Suppressor macrophage (primary cell): ENCODE results near the gene ZNF84.
A peak's percentile ranks its signal among the peaks of the same experiment; 100 is the strongest.

Experiments used
- DNase-seq, 4 experiments: peaks; one replicate each; pipeline ENCODE4 v3.0.0-alpha.2; 2020 to 2022
- total RNA-seq, 17 experiments: gene quantifications; one replicate each; lab custom pipeline; 2026; ENCODE audit warnings: mixed read lengths in 6 of 17, inconsistent platforms in 3 of 17; lab: John Stamatoyannopoulos, UW

Gene ZNF84
- total RNA-seq: 7.2 to 40.0 (median 19.2) reads per million in 17 experiments

- DNase-seq: peak; percentile 98 to 100 (median 99)
Measured at GRCh38 chr12:133037207-133038005, at the start of gene ZNF84. ZNF84 (plus strand) TSS chr12:133037509; CDS start chr12:133041468, 3,959 bp downstream.

DNA sequence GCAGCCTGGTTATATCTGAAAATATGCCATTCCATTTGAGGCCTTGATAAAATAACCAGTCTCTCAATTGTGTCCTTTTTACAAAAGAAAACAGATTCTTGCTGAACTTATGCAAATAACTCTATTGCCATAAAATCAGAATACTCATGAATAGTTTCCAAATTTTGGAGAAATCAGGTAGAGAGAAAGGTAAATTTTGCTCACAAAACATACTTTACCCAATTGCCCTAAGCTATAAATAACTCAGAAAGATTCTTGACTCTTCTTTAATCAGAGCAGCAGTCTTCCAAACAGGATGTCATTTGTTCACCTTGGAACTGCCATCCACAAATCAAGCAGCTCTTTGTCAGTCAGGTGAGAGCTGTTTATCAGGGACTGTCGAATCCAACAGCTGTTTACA is 38.6 kb upstream of the ZNF84 start:
- DNase-seq: no peak

GRCh38 chr12:133010657-133011297 is 26.5 kb upstream of the ZNF84 start:
- no peak for DNase-seq

GRCh38 chr12:133023566-133023965 is 13.7 kb upstream of the ZNF84 start:
- DNase-seq: no peak

DNA sequence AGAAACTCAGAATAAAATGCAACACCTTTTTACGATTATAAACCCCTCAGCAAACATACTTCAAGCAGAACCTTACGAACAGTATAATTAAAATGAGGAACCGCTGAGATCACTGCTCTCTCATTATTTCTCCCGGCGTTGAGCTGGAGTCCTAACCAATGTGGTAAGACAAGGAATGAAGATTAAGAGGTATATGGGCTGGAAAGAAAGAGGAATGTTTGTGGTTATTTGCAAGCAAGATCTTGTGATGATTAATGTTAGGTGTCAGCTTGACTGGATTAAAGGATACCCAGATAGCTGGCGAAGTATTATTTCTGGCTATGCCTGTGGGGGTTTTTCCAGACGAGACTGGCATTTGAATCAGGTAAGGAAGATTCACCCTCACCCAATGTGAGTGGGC is 10.3 kb upstream of the ZNF84 start:
- no peak for DNase-seq

DNA sequence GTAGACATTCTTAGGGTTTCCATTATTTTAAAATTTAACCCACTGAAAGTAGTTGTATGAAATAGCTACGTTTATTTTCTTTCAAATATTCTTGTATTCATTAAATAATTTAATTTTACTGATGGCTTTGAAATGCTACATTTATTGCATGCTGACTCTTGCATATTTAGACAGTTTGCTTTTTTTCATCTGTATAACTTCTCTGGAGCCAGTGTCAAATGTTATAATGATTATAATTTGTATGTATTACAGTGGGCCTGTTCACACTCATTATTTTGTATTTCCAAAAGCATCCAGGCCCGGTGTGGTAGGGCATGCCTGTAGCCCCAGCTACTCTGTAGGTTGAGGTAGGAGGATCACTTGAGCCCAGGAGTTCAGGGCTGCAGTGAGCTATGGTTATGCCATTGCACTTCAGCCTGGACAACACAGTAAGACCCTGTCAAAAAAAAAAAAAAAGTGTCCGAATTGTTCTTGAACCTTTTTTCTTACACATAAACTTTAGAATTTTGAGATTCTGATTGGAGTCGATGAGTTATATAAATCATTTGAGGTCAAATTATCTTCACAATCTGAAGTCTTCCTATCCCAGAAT is 905 bp downstream of the ZNF84 start:
- peak in 2 of 4 experiments; percentile 8 to 22 for DNase-seq

- no peak for DNase-seq
Measured at GRCh38 chr12:133046698-133047097, 9.4 kb downstream of the ZNF84 start.

- DNase-seq: no peak
Measured at GRCh38 chr12:133057446-133057845, 20.1 kb downstream of the ZNF84 start.

DNA sequence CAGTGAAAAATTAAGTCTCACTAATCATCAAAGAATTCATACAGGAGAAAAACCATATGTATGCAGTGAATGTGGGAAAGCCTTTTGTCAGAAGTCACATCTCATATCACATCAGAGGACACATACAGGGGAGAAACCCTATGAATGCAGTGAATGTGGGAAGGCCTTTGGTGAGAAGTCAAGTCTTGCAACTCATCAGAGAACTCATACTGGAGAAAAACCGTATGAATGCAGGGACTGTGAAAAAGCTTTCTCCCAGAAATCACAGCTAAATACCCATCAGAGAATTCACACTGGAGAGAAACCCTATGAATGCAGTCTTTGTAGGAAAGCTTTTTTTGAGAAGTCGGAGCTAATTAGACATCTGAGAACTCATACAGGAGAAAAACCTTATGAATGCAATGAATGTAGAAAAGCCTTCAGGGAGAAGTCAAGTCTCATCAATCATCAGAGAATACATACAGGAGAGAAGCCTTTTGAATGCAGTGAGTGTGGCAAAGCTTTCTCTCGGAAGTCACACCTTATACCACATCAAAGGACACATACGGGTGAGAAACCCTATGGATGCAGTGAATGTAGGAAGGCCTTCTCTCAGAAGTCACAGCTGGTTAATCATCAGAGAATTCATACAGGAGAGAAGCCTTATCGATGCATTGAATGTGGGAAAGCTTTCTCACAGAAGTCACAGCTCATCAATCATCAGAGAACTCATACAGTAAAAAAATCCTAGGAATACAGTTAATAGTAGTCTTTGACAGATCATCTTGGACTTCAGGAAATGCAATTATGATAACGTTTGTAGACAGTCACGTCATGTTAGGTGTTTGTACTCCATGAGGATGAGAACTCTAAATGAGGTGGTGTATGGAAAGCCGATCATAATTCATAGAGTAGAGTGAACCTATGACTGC is 21.1 kb downstream of the ZNF84 start:
- DNase-seq: peak in 3 of 4 experiments; percentile 2 to 23 (median 13)

GRCh38 chr12:133061954-133062353 is 24.6 kb downstream of the ZNF84 start:
- DNase-seq: no peak

DNA sequence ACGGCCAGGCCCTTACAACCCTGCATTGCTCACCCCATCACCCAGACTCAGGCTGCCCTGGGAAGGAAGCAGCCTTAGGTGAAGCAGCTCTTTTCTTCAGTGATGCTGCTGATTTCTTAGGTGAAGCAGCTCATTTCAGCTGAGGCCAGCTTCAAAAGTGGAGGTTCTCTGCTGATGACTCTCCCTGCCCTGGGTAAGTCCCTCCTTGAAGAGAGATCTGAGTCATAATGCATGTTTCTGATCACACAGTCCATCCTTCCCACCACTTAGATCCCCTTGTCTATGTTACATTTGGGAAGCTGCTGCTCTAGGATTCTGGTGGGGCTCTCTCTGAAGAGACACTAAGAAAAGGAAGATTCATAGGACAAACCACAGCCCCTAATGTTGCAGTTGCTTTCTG is 26.2 kb downstream of the ZNF84 start:
- no peak for DNase-seq

DNA sequence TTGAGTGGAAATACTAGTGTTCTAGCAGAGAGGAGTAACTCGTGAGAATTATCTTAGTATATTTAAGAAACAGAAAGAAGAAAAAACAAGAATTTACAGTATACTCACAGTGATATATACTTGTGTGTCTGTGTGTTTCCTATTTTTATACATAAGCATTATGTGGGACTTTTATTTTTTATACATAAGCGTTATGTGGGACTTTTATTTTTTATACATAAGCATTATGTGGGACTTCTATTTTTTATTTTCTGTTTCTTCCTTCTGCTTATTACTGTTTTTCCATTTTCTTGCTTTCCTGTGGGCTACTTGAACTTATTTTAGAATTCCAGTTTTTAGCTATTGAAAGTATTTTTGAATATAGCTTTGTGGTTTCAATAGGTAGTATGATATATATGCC is 36.5 kb downstream of the ZNF84 start:
- no peak for DNase-seq

DNA sequence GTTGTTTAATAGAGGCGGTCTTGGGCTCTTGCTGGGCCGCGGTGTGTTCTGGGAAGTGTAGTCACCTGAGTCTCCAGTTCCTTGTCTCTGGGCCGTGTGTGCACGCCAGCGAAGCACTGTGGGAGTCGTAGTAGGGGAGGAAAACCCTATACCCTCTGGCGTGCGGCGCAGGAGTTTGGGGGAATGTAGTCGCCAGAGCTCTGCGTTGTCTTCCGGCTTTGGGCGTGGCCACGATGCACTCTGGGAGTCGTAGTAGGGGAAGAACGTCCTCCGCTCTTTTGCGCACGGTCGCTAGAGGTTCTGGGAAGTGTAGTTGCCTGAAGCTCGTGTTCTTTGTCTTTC is 42.7 kb downstream of the ZNF84 start:
- DNase-seq: peak; percentile 97 to 99 (median 98)

- DNase-seq: peak; percentile 96 to 98 (median 98)
Measured at GRCh38 chr12:133080368-133081158, 43.3 kb downstream of the ZNF84 start, which contains the start of gene ZNF140. ZNF140 (plus strand) TSS chr12:133080923; CDS start chr12:133081321, 398 bp downstream.

- peak in 1 of 4 experiments; percentile 7 for DNase-seq
Measured at GRCh38 chr12:133081159-133081780, 44.0 kb downstream of the ZNF84 start.

- DNase-seq: no peak
Measured at GRCh38 chr12:133083345-133083744, 46.0 kb downstream of the ZNF84 start.

DNA sequence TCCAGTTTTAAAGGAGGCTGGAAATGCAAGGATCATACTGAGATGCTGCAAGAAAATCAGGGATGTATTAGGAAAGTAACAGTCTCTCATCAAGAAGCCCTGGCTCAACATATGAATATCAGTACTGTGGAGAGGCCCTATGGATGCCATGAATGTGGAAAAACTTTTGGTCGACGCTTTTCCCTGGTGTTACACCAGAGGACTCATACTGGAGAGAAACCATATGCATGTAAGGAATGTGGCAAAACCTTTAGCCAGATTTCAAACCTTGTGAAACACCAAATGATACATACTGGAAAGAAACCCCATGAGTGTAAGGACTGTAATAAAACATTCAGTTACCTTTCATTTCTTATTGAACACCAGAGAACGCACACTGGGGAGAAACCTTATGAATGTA is 68.3 kb downstream of the ZNF84 start:
- no peak for DNase-seq

GRCh38 chr12:133106253-133106652 is 68.9 kb downstream of the ZNF84 start:
- peak in 1 of 4 experiments; percentile 6 for DNase-seq

GRCh38 chr12:133107121-133107520 is 69.8 kb downstream of the ZNF84 start:
- DNase-seq: no peak

DNA sequence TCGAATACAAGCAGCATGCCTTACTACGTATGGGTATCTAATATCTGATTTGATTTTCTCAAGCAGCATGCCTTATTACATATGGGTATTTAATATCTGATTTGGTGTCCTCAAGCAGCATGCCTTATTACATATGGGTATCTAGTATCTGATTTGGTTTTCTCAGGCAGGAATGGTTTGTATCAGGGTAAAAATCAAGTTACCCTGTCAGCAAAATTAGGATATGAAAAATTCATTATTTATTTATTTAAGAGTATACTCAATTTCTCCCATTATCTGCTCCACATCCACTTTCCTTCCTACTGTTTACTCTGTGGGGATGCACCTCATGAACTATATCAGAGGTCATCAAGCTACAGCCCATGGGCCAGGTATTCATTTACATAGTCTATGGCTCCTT is 70.8 kb downstream of the ZNF84 start:
- DNase-seq: no peak
